ENCODE measurements around the gene VAV3. TPM values are rescaled to one million over a fixed set of nuclear protein-coding genes. Genes with fewer than 3 reads are reported as not detected.

The VAV3 gene
- total RNA-seq, 3 donors from 2014 or later: 5.4 to 8.8 (median 5.8) TPM

DNA sequence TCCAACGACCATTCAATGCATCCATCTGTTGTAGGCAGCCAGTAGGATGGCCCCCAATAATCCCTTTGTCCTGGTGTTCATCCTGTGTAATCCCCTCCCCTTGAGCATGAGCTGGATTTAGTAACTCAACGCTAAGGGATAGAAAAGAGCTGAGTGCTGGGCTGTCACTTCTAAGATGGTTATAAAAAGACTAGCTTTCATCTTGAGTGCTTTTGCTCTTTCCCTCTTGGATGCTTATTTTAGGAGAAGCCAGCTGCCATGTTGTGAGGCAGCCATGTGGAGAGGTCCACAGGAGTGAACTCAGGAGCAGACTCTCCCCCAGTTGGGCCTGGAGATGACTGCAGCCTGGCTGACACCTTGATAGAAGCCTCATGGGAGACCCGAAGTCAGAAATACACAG lies 401.5 kb downstream of the VAV3 start:
- H3K27me3 Mint-ChIP-seq (ENCODE audit: low read depth): no peaks in the 10 kb centered on the region
- no peaks in the 10 kb centered on the region for H3K4me1 Mint-ChIP-seq (ENCODE audit: low read depth)
- no peak for ATAC-seq
- H3K9me3 Mint-ChIP-seq: no peaks in the 10 kb centered on the region
- no peak for DNase-seq
- H3K36me3 Mint-ChIP-seq (ENCODE audit: insufficient read depth): no peaks in the 10 kb centered on the region
- H3K4me3 Mint-ChIP-seq: no peak overlapping the region

DNA sequence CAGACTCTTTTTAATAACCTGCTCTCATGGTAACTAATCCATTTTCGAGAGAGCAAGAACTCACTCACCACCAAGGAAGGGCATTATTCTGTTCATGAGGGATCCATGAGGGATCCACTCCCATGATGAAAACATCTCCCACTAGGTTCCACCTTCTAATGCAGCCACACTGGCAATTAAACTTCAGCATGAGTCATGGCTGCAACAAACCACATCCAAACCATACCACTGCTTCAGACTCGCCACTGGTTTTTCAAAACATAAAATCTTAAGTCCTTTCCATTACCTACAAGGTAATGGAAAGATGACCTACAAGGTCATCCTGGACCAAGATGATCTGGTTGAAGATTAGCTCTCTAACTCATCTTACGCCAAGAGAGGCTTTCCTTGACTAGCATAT lies 405.1 kb downstream of the VAV3 start:
- Mint-ChIP-seq H3K36me3 (ENCODE audit: insufficient read depth) (no peaks in the 10 kb centered on the region), H3K27me3 (ENCODE audit: low read depth) (no peaks in the 10 kb centered on the region), H3K4me1 (ENCODE audit: low read depth) (no peaks in the 10 kb centered on the region), H3K4me3 (no peak overlapping the region), H3K9me3 (no peaks in the 10 kb centered on the region)
- ATAC-seq (no peak), DNase-seq (no peak)

DNA sequence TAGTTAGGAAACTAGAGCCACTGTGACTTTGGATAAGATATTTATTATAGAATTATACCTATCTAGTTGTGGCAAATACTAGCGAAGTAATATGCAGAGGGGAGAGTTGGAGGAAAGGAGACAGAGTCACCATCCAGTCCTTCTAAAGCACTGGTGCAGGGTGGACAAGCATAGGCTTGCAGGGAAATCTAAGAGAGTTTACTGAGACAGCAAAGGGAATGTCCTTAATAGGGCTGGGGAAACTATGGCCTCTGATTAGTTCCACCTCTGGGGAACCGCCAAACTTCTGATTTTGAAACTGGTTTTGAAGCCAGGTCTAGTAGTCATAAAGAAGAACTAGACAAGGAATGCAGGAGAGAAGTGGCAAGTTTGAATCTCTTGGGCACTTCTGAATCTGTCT lies 407.9 kb downstream of the VAV3 start:
- no peaks in the 10 kb centered on the region for H3K4me1 Mint-ChIP-seq (ENCODE audit: low read depth)
- H3K4me3 Mint-ChIP-seq: no peak overlapping the region
- peaks cover 2% of the 10 kb centered on the region for H3K27me3 Mint-ChIP-seq (ENCODE audit: low read depth)
- DNase-seq: no peak
- no peaks in the 10 kb centered on the region for H3K36me3 Mint-ChIP-seq (ENCODE audit: insufficient read depth)
- H3K9me3 Mint-ChIP-seq: no peaks in the 10 kb centered on the region
- ATAC-seq: no peak

DNA sequence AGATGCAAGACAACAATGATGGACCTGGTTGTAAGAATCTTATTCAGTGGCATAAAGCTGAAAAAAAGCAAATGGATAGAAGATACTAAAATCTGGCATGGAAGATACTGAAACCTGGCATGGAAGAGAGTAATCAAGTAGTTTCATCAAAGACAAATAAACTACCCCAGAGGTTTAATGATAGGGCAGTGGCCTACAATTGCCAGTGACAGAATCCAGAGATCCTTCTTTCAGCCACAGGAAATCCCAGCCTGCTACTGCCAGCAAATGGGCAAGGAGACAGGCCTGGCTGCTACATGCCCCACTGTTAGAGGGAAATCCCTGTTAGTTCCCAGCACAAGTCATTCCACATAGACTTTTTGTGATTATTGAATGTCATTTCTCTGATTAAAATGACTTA lies 409.4 kb downstream of the VAV3 start:
- Mint-ChIP-seq H3K9me3 (no peaks in the 10 kb centered on the region), H3K36me3 (ENCODE audit: insufficient read depth) (no peaks in the 10 kb centered on the region), H3K27me3 (ENCODE audit: low read depth) (peaks cover 2% of the 10 kb centered on the region), H3K4me3 (no peak overlapping the region), H3K4me1 (ENCODE audit: low read depth) (no peaks in the 10 kb centered on the region)
- ATAC-seq (no peak), DNase-seq (no peak)

DNA sequence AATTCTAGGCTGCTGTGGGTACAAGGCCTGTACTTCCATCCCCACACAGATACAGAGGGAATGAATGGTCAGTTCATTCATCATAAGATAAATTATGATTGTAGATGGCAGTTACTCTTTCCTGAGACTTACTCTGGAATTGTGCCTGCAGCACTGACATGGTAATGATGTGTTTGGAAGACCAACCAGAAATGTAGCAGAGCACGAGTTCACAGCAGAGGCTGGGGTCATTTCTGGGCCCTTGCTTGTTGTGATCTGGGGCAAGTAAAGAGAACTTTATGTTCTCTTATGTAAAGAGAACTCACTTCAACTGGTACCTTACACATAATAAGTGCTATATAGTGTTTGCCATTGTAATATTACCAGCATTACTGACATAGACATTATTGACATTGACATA lies 412.2 kb downstream of the VAV3 start:
- Mint-ChIP-seq H3K36me3 (ENCODE audit: insufficient read depth) (no peaks in the 10 kb centered on the region), H3K4me3 (no peak overlapping the region), H3K9me3 (no peaks in the 10 kb centered on the region), H3K4me1 (ENCODE audit: low read depth) (no peaks in the 10 kb centered on the region), H3K27me3 (ENCODE audit: low read depth) (peaks cover 2% of the 10 kb centered on the region)
- ATAC-seq (no peak), DNase-seq (no peak)

DNA sequence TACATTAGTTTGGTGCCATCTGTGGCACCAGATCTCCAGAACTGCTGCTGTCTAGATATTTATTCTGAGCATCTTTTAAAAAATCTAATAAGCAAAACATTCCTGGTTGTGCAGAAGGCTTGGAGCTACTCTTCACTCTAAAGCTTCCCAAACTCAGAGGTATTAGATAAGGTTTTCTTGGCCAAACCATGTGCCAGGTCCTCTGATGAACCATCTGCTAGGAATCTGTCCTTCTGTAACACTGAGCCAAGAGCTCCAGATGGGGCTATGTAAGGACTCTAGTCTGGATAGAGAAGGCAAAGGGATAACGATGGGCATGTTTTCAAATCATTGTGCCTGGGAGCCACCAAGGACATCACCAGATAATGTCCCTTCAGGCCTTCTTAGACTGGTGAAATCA lies 413.5 kb downstream of the VAV3 start:
- Mint-ChIP-seq H3K9me3 (no peaks in the 10 kb centered on the region), H3K27me3 (ENCODE audit: low read depth) (peaks cover 2% of the 10 kb centered on the region), H3K36me3 (ENCODE audit: insufficient read depth) (no peaks in the 10 kb centered on the region), H3K4me1 (ENCODE audit: low read depth) (no peaks in the 10 kb centered on the region), H3K4me3 (no peak overlapping the region)
- ATAC-seq: no peak
- DNase-seq: no peak

DNA sequence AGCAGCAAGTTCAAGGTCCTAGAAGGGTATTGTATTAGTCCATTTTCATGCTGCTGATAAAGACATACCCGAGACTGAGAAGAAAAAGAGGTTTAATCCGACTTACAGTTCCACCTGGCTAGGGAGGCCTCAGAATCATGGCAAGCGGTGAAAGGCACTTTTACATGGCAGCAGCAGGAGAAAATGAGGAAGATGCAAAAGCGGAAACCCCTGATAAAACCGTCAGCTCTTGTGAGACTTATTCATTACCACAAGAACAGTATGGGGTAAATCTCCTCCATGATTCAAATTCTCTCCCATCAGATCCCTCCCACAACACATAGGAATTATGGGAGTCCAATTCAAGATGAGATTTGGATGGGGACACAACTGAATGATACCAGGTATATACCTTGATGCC lies 414.6 kb downstream of the VAV3 start:
- ATAC-seq (no peak), DNase-seq (no peak)
- Mint-ChIP-seq H3K36me3 (ENCODE audit: insufficient read depth) (no peaks in the 10 kb centered on the region), H3K27me3 (ENCODE audit: low read depth) (peaks cover 2% of the 10 kb centered on the region), H3K4me3 (no peak overlapping the region), H3K9me3 (no peaks in the 10 kb centered on the region), H3K4me1 (ENCODE audit: low read depth) (no peaks in the 10 kb centered on the region)

DNA sequence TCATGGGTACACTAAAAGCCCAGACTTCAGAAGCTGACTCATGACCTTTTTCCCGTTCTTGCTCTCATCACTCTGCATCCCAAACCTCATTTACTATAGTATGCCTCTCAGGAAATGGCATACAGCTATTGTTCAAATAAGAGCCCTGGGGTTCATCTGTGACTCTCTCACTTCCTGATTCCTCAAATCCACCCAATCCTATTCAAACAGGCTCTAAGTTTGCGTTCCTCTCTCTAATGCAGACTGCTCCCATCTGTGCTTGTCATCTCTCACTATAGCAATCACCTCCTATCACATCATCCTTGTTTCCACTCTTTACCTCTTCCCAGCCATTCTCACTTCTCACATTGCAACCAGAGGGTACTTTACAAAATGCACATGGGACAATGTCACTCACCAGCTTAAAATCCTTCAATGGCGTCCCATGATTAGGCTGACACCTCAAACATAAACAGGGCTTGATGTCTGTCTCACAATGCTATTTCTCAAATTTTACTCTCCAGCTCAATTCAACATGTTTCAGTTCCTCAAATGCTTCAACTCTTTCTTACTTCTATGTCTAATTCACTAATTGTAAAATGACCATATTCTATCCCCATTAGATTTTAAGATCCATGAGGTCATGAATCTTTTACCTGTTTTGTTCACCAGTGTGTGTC lies 415.7 kb downstream of the VAV3 start:
- H3K36me3 Mint-ChIP-seq (ENCODE audit: insufficient read depth): no peaks in the 10 kb centered on the region
- no peaks in the 10 kb centered on the region for H3K4me1 Mint-ChIP-seq (ENCODE audit: low read depth)

DNA sequence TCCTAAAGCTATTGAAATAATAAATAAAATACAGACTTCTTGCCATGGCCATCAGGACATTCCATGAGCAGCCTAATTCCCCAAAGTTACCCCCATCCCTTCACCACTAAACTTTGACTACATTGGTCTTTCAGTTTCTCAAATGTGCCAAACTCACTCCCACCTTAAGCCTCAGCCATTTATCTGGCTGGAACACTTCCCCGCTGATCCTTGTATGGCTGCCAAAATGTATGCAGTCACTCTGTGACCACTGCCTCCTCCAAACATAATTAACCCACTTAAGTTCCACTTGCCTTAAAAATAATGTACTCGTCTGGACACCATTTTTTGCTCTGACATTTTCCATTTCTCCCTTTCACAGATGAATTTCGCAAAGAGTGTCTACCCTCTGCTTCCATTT lies 416.7 kb downstream of the VAV3 start:
- Mint-ChIP-seq H3K4me3 (no peak overlapping the region), H3K4me1 (ENCODE audit: low read depth) (no peaks in the 10 kb centered on the region), H3K27me3 (ENCODE audit: low read depth) (no peaks in the 10 kb centered on the region), H3K9me3 (no peaks in the 10 kb centered on the region), H3K36me3 (ENCODE audit: insufficient read depth) (no peaks in the 10 kb centered on the region)
- DNase-seq (no peak), ATAC-seq (no peak)

More for the DNA sequence above, 415.7 kb downstream of the VAV3 start:
- no peak for ATAC-seq
- H3K9me3 Mint-ChIP-seq: no peaks in the 10 kb centered on the region
- DNase-seq: no peak
- H3K27me3 Mint-ChIP-seq (ENCODE audit: low read depth): peaks cover under 1% of the 10 kb centered on the region
- no peak overlapping the region for H3K4me3 Mint-ChIP-seq

DNA sequence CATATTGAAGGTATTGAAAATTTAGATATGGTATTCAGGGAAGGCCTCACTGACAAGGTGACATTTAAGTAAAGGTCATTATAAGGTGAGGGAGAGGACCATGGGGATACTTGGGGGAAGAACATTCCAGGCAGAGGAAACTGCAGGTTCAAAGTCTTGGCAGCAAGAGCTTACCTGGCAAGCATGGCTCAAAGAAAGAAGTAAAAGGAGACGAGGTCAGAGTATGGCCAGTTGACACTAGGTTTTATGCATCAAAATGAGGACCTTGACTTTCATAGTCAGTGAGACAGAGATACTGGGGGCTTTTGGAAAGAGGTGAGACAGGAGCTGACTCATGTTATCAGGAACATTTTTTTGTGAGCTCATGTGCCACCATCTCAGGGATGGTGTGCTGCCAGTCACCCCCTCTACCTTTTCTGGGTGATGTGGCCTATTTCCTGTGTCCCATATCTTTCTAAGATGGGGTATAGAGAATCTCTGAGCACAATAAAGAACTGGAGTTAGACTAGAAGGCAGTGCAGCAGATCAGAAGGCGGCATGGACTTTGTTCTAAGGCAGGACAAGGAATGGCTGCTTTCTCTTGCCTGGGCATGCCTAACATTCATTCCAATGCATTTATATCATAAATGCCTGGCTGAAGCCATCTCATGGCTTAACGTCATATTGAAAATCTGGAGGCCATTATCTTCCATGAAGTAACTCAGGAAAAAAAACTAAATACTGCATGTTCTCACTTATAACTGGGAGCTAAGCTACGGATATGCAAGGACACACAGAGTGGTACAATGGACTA lies 417.4 kb downstream of the VAV3 start:
- ATAC-seq: no peak
- H3K9me3 Mint-ChIP-seq: no peaks in the 10 kb centered on the region
- H3K27me3 Mint-ChIP-seq (ENCODE audit: low read depth): no peaks in the 10 kb centered on the region
- no peak for DNase-seq
- H3K4me3 Mint-ChIP-seq: no peak overlapping the region
- no peaks in the 10 kb centered on the region for H3K4me1 Mint-ChIP-seq (ENCODE audit: low read depth)
- no peaks in the 10 kb centered on the region for H3K36me3 Mint-ChIP-seq (ENCODE audit: insufficient read depth)

DNA sequence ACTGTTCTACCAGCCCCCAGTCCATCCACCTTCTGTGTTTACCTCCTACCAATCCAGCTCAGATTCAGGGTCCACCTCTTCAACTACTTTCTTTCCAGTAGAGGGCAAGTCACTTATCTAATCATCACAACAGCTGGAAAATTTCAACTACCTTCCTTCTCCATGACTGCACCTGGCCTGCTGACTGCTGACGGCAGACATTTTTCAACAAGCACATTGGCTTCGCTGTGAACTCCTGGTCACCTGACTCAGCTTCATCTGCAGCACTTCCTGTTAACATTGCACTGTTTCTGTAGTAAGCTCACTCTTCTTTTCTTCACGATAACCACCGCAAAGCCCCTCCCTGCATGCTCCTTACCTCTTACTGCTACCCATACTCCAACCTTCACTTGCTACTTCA lies 418.4 kb downstream of the VAV3 start:
- H3K27me3 Mint-ChIP-seq (ENCODE audit: low read depth): no peaks in the 10 kb centered on the region

DNA sequence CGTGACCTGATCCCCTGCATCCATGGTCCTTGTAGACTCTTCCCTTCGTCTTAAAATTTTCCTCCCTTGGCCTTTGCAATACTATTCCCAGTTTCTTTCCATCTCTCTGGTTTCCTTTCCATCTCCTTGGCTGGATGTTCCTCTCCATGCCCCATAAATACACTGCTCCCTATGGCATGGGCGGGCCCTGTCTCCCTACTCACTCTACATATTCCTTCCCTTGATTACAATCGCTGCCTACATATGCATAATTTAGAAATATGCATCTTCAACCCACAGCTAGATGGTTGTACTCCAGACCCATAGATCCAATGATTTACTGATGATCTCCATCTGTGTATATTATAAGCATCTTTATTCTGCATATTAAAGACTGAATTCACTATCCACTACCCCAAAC lies 419.1 kb downstream of the VAV3 start:
- H3K36me3 Mint-ChIP-seq (ENCODE audit: insufficient read depth): no peaks in the 10 kb centered on the region
- no peak for ATAC-seq
- H3K4me1 Mint-ChIP-seq (ENCODE audit: low read depth): no peaks in the 10 kb centered on the region
- H3K9me3 Mint-ChIP-seq: no peaks in the 10 kb centered on the region
- no peaks in the 10 kb centered on the region for H3K27me3 Mint-ChIP-seq (ENCODE audit: low read depth)
- DNase-seq: no peak
- no peak overlapping the region for H3K4me3 Mint-ChIP-seq

More for the DNA sequence above, 418.4 kb downstream of the VAV3 start:
- DNase-seq (no peak), ATAC-seq (no peak)
- Mint-ChIP-seq H3K4me1 (ENCODE audit: low read depth) (no peaks in the 10 kb centered on the region), H3K36me3 (ENCODE audit: insufficient read depth) (no peaks in the 10 kb centered on the region), H3K9me3 (no peaks in the 10 kb centered on the region), H3K4me3 (no peak overlapping the region)

DNA sequence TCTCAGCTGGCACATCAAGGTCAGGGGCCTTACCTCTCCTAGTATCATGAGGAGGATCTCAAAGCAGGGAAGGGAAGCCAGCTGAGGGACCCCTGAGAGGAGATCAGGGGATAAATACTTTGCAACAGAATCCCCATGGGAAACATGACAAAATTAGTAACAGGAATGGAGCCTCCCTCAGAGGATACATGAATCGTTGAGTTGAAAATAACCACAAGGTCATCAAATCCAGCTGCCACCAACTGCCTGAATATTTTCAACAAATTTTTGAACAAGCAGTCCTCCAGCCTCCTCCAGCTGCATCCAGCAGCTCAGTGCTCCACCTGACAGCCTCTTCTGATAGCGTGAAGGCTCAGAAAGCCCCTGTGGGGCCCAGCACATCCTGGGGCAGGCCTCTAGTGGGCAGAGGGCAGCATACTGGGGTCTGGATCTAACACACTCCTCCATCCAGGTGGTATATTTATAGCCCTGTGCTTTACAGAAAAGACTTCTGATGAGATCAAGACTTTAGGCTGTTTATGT lies 419.9 kb downstream of the VAV3 start:
- H3K36me3 Mint-ChIP-seq (ENCODE audit: insufficient read depth): no peaks in the 10 kb centered on the region
- H3K4me1 Mint-ChIP-seq (ENCODE audit: low read depth): no peaks in the 10 kb centered on the region
- H3K9me3 Mint-ChIP-seq: no peaks in the 10 kb centered on the region
- no peaks in the 10 kb centered on the region for H3K27me3 Mint-ChIP-seq (ENCODE audit: low read depth)
- ATAC-seq (no peak), DNase-seq (no peak)
- no peak overlapping the region for H3K4me3 Mint-ChIP-seq

DNA sequence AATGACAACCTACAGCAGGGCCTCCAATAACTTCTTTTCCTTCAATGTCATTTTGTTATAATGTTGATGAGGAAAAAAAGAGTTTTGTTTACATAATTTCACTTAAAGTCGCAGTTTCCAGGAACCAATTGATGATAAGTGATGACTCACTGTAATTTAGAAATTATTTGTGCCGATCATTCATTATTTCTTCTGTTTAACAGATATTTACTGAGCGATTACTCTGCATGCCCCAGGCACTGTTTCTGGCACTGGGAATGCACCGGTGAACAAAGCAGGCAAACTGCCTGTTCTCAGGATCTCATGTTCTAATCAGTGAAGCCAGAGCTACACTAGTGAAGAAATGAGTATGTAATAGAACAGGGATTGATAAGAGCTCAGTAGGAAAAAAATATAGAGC lies 420.7 kb downstream of the VAV3 start:
- Mint-ChIP-seq H3K4me3 (no peak overlapping the region), H3K36me3 (ENCODE audit: insufficient read depth) (no peaks in the 10 kb centered on the region), H3K4me1 (ENCODE audit: low read depth) (no peaks in the 10 kb centered on the region), H3K27me3 (ENCODE audit: low read depth) (no peaks in the 10 kb centered on the region), H3K9me3 (no peaks in the 10 kb centered on the region)
- DNase-seq (no peak), ATAC-seq (no peak)

DNA sequence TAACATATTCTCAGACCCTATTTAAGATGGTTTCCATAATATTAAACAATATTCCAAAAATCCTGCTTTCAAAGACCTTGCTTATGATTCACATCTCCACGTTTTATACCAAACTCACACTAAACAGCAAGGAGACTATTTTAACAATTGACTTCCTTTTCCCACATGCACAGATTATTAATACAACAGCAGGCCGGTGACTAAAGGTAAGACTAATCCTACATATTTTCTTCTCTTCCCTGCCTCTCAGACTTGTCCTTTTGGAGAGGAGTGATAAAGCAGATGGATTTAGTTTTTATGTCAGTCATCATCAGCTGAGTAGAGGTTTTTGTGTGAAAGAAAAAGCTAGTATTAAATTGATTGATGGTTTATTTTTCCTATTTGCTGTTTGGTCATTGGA lies 423.6 kb downstream of the VAV3 start:
- ATAC-seq: no peak

More for the DNA sequence above, 423.6 kb downstream of the VAV3 start:
- H3K27me3 Mint-ChIP-seq (ENCODE audit: low read depth): no peaks in the 10 kb centered on the region
- H3K4me1 Mint-ChIP-seq (ENCODE audit: low read depth): no peaks in the 10 kb centered on the region
- no peak overlapping the region for H3K4me3 Mint-ChIP-seq
- DNase-seq: no peak
- H3K9me3 Mint-ChIP-seq: no peaks in the 10 kb centered on the region
- H3K36me3 Mint-ChIP-seq (ENCODE audit: insufficient read depth): no peaks in the 10 kb centered on the region
